Epidermal melanocyte (primary cell): ENCODE results near the gene RAB4A.

ENCODE experiments used
- DNase-seq: peaks from one replicate; pipeline ENCODE4 v3.0.0; 2011; ENCODE audit warnings: low spot score; ENCODE audit not compliant: insufficient read length

RAB4A gene

DNA sequence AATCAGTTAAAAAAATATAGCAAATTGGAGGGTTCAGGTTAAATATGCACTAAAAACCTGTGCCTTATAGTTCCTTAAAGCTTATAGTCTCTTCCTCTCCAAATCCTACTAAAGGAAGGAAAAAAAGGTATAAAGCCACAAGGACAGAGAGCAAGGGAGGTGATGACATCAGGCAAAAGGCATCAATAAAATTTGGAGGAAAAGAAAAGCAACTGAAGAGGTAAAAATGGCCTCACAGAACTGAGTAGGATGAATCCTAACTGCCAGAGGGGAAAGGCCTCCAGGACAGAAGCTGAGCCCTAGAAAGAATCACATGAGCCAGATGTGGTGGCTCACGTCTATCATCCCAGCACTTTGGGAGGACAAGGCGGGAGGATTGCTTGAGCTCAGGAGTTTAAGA, 63.8 kb downstream of the RAB4A start:
- no peak for DNase-seq

DNA sequence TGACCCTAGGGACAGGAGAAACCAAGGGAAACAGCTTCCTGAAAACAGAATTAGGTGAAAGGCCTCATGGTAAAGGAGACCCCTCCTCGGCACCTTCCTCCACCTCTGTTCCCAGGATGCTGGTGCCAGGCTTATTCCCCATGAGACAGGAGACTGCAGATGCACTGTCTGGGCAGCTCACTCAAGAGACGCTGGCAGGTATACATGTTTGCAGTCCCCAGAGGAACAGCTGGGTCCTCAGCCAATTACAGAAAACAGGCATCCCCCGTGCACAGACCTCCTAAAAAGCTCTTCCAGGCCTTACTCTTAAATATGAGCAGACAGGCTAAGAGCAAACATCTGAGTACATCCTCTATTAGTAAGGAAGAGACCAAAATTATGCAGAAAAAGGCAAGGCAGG, 65.4 kb downstream of the RAB4A start:
- DNase-seq: no peak

DNA sequence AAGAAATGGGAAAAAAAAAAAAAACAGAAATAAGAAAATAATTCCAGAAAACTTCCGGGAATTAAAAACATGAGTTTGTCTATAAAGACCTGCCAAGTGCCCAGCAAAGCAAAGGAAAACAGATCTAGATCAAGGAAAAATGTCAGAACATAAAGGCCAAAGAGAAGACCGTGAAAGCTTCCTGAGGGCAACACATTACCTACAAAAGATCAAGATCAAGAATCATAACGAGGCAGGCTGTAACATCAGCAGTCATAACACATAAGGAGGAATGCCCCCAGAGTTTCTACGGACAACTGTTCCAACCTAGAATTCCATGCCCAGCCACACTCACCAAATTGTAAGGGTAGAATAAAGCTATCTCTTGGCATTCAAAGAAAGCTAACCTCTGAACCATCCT, 68.2 kb downstream of the RAB4A start:
- no peak for DNase-seq

DNA sequence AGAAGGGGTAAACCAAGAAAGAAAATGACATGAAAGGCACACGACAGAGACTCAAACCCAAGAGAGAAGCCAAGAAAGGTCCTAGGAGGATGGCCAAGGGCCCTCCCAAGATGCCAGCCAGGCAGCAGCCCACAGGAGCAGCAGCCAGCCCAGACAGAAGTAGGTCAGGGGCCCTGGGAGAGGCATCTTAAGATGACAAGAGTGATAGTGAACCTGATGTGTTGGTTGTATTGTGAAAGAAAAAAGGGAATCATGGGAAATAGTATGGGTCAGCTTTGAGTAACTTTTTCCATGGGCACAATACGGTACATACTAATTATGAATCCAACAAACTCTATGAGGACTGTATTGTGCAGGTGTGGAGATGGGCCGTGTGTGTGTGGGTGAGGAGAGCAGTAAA, 68.6 kb downstream of the RAB4A start:
- DNase-seq: no peak

DNA sequence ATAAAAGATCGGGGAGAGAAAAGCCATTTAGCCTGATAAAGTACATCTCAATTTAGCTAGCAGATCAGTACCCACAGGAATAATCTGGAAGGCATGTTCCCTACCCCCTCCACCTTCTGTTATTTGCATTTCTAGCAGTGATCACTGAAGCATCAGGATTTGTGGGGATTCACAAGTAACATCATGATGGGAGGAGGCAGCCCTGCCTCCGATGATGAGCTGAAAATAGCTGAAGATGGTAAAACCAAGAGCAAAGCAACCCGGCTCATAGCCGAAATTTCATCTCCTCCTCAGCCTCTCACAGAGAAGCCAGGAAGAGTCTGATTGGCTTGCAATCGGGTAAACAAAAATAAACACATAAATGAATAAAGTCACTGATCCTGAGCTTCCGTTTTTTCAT, 69.6 kb downstream of the RAB4A start:
- DNase-seq: no peak

DNA sequence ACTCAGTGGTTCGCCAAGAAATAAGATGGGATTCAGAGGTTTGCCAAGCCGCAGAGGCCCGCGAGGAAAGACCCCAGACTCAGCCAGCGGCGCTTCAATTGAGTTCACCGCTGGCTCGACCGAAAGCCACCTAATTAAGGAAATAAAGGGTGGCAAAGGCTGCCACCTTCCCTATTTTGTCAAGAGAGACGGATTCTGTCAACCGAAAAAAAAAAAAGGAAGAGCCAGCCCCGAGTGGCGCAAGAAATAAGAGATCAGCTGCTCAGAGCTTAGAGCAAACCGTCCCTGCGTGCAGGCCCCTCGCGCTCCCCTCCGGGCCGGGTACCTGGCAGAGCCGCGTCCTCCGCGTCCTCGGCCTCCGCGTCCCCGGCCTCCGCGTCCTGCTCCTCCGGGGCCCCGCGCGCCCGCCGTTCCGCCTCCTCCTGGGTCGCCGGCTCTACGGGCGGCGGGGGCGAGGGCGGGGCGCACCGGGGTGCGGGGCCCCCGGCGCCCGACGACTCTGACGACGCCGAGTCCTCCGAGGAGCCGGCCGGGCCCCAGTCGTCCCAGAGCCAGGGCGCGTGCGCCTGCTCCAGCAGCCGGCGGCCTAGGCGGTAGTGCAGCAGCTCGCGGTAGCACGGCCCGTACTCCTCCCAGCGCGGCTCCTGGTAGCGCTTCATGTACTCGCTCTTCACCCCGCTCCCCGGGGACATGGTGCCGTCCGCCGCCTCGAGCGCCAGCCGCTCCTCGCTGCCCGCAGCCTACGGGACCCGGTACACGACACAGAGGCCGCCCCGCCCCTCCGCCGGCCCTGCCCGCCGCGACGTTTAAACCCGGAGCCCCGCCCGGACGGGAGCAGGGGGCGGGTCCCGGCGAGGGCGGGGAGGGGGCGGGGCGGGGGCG, 71.1 kb downstream of the RAB4A start:
- peak; percentile 33 for DNase-seq

DNA sequence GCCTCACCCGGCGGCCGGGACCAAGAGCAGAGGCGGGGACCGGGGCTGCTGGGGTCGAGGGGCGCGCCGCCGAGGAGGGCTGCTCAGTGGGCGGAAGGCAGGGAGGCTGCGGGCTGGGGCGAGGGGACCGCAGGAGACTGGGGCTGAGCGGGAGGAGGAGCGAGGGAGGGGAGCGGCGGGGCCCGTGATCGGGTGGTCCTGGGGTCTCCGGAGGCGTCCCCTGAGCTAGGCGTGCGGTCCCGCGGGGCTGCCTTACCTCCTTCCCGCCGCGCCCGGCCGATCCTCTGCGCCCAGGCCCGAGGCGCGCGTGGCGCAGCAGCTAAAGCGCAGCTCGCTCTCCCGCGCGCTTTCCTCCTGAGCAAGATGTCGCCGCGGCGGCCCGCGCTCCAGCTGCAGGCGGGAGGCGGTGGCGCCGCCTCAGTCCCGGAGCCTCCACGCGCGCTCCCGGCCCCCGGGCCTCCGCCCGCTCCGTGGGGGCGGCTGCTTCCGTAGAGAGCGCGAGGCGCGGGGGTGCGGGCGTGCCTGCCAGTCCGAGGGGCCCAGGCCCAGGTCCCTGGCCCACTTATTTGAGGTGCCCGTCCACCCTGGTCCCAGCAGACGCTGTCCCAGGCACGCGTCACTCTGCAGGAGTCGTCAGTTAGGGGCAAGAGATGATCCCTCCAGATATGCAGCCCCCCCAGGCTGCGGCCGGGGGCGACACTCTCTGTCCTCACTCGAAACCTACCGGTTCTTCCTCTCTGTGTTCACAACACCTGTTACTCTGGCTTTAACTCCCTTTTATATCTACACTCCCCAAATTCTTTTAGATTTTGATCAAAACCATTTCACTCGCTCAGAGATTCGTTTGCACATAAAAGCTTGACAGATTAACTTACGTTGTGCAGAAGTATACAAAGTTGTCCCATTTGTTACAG, 72.0 kb downstream of the RAB4A start, which contains the start of gene CCSAP:
TSS of gene CCSAP (minus strand) at position 392 of the 914 bp plus-strand sequence. CDS start 582 bp downstream, outside the sequence.
- DNase-seq: peak; percentile 62

DNA sequence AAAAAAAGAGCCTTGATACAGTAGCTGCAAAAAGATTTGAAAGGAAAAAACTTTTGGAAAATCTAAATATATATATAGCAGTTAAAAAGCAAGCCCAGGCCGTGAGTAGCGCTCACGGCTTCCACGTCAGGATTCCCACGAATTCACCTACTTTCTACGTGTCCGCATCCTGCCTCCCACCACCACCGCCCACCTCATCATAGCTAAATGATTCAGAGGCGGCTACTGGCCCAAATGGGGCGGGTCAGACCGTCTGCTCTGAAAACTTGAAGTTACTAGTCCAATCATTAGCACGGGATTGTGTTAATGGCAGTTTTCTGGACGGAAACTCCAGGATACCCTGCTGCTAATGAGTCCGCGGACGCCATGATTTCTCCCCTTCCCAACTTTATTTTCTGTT, 73.2 kb downstream of the RAB4A start:
- DNase-seq: no peak

DNA sequence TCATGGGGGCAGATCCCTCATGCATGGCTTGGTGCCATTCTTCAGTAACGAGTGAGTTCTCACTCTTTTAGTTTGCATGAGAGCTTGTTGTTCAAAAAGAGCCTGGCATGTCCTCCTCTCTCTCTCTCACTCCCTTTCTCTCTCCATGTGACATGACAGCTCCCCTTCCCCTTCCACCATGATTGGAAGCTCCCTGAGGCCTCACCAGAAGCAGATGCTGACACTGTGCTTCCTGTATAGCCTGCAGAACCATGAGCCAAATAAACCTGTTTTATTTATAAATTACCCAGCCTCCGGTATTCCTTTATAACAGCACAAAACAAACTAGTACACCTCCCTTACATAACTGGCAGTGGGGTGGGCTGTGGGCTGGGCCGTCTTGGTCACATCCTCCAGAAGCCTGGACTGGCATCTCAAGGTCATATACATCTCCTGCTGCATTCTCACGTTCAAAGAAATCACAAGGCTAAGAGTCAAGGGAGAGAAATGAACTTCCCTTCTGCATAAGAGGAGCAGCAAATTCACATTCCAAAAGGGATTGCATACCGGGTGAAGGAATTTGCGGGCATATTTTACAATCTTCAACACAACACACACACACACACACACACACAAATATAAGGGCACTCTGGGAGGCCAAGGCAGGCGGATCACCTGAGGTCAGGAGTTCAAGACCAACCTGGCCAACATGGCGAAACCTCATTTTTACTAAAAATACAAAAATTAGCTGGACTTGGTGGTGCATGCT, 74.2 kb downstream of the RAB4A start:
- DNase-seq: no peak

DNA sequence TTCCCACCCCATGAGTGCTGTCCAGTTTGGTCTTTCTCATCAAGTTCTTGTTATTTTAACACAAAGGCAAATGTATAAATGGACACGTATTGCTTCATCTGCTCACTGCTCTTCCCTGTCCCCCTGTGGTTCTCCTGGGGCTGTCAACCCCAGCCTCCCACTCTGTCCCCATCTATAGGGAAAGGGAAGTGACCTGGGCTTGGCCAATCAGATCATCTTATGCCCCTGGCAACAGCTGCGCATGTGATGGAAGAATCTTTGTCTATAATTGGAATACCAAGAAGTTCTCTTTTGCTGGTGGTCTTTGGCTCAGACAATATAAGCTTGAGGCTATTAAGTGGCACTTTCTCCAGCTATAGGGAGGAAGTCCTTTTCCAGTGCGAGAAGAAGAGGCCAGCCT, 76.6 kb downstream of the RAB4A start:
- no peak for DNase-seq

DNA sequence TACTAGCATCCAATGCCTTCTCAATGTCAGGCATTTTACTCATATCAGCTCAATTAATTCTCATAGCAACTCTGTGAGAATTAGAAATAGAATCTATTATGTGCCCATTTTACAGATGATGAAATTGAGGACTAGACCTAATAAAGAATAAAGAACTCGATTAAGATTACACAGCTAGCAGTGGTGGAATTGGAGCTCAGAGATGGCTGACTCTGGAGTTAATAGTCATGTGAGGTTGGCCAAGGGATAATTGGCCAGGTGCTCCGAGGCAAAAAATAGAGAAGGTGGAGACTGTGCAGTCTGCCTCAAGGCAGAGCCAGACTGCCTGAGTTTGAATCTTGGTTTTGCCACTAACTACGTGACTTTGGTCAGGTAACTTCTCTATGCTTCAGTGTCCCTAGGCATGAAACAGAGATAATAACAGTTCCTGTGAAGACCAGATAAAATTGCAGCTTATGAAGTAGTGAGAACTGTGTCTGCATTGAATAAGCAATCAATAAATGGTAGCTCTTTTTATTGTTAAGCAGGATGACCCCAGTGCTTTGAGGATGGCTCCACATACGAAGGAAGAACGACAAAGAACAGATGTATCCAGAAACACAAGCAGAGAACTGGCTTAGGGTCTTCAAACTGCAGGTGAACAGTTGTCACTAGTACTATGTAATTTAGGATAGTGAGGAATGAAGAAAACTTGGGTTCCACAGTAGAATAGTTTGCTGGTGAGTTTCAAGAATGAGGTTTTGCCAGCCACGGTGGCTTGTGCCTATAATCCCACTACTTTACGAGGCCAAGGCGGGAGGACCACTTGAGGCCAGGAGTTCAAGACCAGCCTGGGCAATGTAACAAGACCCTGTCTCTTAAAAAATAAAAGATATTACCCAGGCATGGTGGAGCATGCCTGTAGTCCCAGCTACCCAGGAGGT, 78.8 kb downstream of the RAB4A start:
- no peak for DNase-seq

DNA sequence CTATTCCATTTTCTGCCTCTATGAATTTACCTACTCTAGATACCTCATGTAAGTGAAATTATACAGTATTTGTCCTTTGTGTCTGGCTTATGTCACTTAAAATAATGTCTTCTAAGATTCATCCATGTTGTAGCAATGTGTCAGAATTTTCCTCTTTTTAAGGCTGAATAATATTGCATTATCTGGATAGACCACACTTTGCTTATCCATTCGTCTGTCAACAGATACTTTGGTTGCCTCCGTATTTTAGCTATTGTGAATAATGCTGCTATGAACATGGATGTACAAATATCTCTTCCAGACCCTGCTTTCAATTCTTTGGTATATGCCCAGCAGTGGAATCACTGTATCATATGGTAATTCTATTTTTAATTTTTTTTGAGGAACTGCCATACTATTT, 82.1 kb downstream of the RAB4A start:
- no peak for DNase-seq

DNA sequence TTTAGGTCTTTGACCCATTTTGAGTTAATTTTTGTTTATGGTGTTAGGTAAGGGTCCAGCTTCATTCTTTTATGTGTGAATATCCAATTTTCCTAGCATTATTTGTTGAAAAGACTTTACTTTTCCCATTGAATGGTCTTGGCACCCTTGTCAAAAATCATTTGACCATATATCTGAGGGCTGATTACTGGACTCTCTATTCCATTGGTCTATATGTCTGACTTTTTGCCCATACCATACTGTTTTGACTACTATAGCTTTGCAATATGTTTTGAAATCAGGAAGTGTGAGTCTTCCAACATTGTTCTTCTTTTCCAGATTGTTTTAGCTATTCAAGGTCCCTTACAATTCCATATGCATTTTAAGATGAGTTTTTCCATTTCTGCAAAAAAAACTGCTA, 83.3 kb downstream of the RAB4A start:
- no peak for DNase-seq
